ENCODE measurements around the gene AK4. TPM values are rescaled to one million over a fixed set of nuclear protein-coding genes. Genes with fewer than 3 reads are reported as not detected.
A peak's percentile ranks its signal among the peaks of the same experiment; 100 is the strongest.

Gene AK4
- total RNA-seq, 1 experiment from 2014 or later, result 180 TPM

GRCh38 chr1:65209005-65209885, 61.2 kb downstream of the AK4 start:
- POLR2A ChIA-PET, result no interaction called here
- Mint-ChIP-seq H3K36me3 (peaks cover 9% of the 10 kb centered on the region), H3K27ac (no peak overlapping the region), H3K27me3 (ENCODE audit: low read depth) (no peaks in the 10 kb centered on the region), H3K4me1 (peaks cover 77% of the 10 kb centered on the region), H3K4me3 (no peak overlapping the region), H3K9me3 (no peaks in the 10 kb centered on the region)
- TF ChIP-seq OVOL2 (CRISPR knock-in tag; IDR thresholded peaks at IDR 0.05; ENCODE audit: borderline replicate concordance) (no peak), SMAD4 (CRISPR knock-in tag; IDR thresholded peaks at IDR 0.05) (no peak), NFE2L1 (CRISPR knock-in tag; IDR thresholded peaks at IDR 0.05) (no peak), CTCF (IDR thresholded peaks at IDR 0.05) (peak; percentile 42; the same call in 1 of the 2 replicates), RELA (CRISPR knock-in tag; IDR thresholded peaks at IDR 0.05; ENCODE audit: borderline replicate concordance) (no peak), USF2 (CRISPR knock-in tag; IDR thresholded peaks at IDR 0.05) (no peak)
- no peak for DNase-seq (ENCODE audit: low spot score)
- CTCF ChIA-PET, result interaction anchor here (0.5 to 2.3 kb wide), 25 partner anchors 9 to 479 kb away, joined by 3 to 14 read pairs (median 4); partner anchors contain the start of gene AK4
- peak; percentile 40 for ATAC-seq

- Mint-ChIP-seq H3K27me3 (ENCODE audit: low read depth) (no peaks in the 10 kb centered on the region), H3K4me3 (no peak overlapping the region), H3K4me1 (peaks cover 77% of the 10 kb centered on the region), H3K36me3 (peaks cover 9% of the 10 kb centered on the region), H3K9me3 (no peaks in the 10 kb centered on the region), H3K27ac (no peak overlapping the region)
- TF ChIP-seq ZNF232 (CRISPR knock-in tag; IDR thresholded peaks at IDR 0.05) (no peak), SOX15 (CRISPR knock-in tag; IDR thresholded peaks at IDR 0.05) (no peak), IRF2 (CRISPR knock-in tag; IDR thresholded peaks at IDR 0.05; ENCODE audit: borderline replicate concordance, low read depth) (no peak), IRF1 (CRISPR knock-in tag; IDR thresholded peaks at IDR 0.05) (no peak), NFYB (CRISPR knock-in tag; conservative IDR thresholded peaks at IDR 0.05; ENCODE audit: low read depth) (no peak), TEAD4 (CRISPR knock-in tag; IDR thresholded peaks at IDR 0.05) (no peak), NFATC4 (CRISPR knock-in tag; IDR thresholded peaks at IDR 0.05) (no peak)
- ChIA-PET POLR2A (no interaction called here), CTCF (interaction anchor here (1.4 kb wide), 1 partner anchor 102 kb away, joined by 3 read pairs; no protein-coding TSS in a partner anchor)
- DNase-seq (ENCODE audit: low spot score) (no peak), ATAC-seq (no peak)
These were observed 62.3 kb downstream of the AK4 start for GRCh38 chr1:65210325-65210724.

- Mint-ChIP-seq H3K27ac (no peak overlapping the region), H3K9me3 (no peaks in the 10 kb centered on the region), H3K4me3 (no peak overlapping the region), H3K36me3 (peaks cover 9% of the 10 kb centered on the region), H3K4me1 (peaks cover 75% of the 10 kb centered on the region), H3K27me3 (ENCODE audit: low read depth) (no peaks in the 10 kb centered on the region)
- DNase-seq (ENCODE audit: low spot score) (no peak), ATAC-seq (no peak)
- ChIA-PET POLR2A (no interaction called here), CTCF (no interaction called here)
- no peak for TF ChIP-seq ZNF396 (CRISPR knock-in tag; IDR thresholded peaks at IDR 0.05; ENCODE audit: borderline replicate concordance)
- TF ChIP-seq PRDM15 (CRISPR knock-in tag; IDR thresholded peaks at IDR 0.05), result no peak
These were observed 63.3 kb downstream of the AK4 start for GRCh38 chr1:65211331-65211730.
